Measurements from ENCODE around the gene DNM3.

The DNM3 gene

DNA sequence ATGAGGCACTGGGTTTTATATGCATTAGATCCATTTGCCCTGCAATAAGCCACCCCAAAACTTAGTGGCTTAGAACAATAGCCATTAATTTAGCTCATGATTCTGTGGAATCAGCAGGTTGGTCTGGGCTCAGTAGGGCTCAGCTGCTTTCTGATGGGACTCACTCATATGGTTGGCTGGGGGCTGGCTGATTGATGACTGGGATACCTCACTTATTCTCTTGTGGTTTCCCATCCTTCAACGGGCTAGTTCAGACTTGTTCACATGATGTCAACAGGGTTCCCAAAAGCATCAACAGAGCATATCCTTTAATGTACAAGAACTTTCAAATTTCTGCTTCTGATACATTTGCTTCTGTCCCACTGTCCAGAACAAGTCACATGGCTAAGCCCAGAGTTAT, 43.2 kb downstream of the DNM3 start:
- no peak for DNase-seq (ENCODE audit: extremely low read depth, low read depth)
- TF ChIP-seq, protein P1, sequence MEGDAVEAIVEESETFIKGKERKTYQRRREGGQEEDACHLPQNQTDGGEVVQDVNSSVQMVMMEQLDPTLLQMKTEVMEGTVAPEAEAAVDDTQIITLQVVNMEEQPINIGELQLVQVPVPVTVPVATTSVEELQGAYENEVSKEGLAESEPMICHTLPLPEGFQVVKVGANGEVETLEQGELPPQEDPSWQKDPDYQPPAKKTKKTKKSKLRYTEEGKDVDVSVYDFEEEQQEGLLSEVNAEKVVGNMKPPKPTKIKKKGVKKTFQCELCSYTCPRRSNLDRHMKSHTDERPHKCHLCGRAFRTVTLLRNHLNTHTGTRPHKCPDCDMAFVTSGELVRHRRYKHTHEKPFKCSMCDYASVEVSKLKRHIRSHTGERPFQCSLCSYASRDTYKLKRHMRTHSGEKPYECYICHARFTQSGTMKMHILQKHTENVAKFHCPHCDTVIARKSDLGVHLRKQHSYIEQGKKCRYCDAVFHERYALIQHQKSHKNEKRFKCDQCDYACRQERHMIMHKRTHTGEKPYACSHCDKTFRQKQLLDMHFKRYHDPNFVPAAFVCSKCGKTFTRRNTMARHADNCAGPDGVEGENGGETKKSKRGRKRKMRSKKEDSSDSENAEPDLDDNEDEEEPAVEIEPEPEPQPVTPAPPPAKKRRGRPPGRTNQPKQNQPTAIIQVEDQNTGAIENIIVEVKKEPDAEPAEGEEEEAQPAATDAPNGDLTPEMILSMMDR (IDR thresholded peaks at IDR 0.05; ENCODE audit: low read depth, low read length): no peak

DNA sequence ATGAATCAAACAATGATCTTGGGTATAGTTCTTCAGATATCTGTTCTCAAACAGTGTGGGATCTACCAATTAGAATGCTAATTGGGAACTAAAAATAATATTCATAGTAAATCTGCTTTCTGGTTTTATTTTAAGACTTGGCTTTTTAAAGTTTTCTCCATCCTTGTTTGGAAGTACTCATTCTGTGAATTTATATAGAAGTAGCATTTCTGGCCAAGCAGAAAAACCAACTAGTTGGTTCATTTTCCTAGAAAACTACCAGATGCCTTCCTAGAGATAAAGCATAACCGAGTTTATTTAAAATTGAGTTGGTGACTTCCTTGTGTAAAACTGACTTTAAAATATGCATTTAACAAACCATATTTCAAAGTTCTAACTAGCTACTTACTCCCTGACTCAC, 48.8 kb downstream of the DNM3 start:
- TF ChIP-seq, protein P1 (IDR thresholded peaks at IDR 0.05; ENCODE audit: low read depth, low read length): no peak
- DNase-seq (ENCODE audit: extremely low read depth, low read depth): no peak

DNA sequence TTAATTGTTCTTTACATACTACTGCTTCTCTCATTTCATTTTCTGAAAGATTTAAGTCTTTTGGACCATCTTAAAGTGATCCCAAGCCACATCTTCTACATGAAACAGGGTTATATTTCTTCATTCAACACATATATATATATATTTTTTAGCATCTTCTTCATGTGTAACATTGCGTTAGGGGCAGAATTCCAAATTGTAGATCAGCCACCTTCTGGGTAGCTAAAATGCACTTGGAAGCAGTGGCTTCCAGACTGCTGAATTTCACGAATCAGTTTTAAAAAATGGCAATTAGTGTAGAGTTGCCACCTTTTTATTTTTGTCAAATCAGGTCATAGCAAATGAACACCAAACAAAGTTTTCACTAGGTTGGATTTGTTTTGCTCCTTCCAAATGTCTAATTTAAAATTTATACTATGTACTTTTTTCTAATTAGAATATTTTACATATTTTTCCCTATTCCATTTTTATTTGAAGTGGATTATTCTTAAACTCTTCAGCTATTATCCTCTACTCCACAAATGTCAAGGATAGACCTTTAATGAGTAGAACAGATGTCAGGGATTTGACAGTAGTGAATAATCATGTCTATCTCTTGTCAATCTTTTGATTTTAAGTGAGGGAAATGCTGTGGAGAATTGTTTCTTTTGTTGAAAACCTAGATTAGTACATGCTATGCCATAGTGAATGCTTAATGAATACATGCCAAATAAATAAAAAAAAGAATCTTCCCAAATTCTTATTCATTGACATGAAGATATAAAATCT, 55.8 kb downstream of the DNM3 start:
- no peak for DNase-seq (ENCODE audit: extremely low read depth, low read depth)
- TF ChIP-seq, protein P1 (IDR thresholded peaks at IDR 0.05; ENCODE audit: low read depth, low read length): no peak

DNA sequence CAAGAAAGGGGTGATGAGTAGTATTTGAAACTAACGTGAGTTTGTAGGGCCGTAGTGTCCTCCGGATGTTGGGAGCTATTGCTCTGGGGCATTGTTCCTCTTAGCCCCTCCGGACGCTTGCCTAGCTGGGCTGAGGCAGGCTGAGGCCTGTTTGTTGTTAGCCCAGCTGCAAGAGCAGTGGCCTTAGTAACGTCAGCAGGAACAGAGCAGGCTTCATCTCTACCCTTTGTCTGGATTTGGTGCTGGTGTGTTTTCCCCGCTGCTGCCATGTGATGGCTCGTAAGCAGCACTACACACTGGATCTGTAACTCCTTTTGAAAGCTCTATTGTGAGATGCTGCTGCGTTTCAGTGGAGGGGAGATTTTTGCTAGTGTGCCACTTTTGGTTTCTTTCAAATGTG, 57.6 kb downstream of the DNM3 start:
- no peak for DNase-seq (ENCODE audit: extremely low read depth, low read depth)
- TF ChIP-seq, protein P1 (IDR thresholded peaks at IDR 0.05; ENCODE audit: low read depth, low read length): no peak

DNA sequence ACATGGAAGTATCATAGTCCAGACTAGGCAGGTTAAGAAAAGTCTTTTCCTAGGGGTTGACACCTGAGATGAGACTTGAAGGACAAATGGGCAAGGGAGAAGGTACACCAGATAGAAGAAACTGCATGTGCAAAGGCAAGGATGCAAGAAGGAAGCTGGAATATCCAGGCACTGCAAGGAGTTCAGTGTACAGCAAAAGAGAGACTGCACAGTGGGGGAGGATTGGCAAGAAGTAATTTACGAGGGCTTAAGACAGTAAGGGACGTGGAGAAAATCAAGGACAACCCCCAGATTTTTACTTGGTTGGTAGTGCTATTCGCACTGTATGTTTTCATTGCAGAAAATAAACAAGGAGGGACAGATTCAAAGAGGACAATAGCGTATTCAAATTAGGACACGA, 58.5 kb downstream of the DNM3 start:
- DNase-seq (ENCODE audit: extremely low read depth, low read depth): no peak
- TF ChIP-seq, protein P1 (IDR thresholded peaks at IDR 0.05; ENCODE audit: low read depth, low read length): no peak

DNA sequence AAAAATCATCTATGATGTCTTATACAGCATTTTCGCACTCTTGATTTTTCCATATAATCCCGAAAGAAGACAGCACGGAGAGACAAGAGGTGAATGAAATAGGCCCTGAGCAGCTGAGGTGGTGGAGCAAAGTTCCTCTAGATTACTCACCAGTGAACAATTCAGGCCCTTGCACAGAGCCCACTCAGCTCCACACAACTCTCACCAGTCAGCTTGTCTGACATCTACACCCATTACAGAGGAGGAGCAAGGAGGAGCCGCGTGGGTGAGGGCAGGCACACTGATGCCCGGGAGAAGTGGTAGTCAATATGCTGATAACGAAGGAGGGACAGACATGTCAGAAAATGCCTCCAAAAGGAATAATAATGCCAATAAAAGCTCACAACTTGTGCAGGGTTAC, 59.9 kb downstream of the DNM3 start:
- TF ChIP-seq, protein P1 (IDR thresholded peaks at IDR 0.05; ENCODE audit: low read depth, low read length): no peak
- DNase-seq (ENCODE audit: extremely low read depth, low read depth): no peak

DNA sequence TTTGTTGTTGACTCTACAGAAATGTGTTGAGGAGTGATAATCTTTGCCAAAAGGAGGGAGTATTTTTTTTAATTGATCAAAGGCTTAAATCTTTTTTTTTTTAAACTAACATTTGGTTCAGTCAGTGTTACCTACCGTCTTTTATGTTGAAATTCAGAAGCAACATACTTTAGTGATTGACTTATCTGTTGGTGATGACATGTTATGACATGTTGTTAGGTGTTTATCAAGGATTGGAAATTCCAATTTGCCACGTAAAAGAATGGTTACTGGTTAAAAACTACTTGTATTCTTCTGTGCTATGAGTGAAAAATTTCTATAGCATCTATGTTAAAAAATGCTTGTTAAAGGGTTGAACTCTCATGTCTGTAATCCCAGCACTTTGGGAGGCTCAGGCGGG, 61.2 kb downstream of the DNM3 start:
- TF ChIP-seq, protein P1 (IDR thresholded peaks at IDR 0.05; ENCODE audit: low read depth, low read length): no peak

More for the DNA sequence above, 61.2 kb downstream of the DNM3 start:
- no peak for DNase-seq (ENCODE audit: extremely low read depth, low read depth)

Data from AG09319 (cell line).